HepG2 (cell line): ENCODE data around the gene MLNR. TPM values are rescaled to one million over a fixed set of nuclear protein-coding genes. Genes with fewer than 3 reads are reported as not detected.
A peak's percentile ranks its signal among the peaks of the same experiment; 100 is the strongest.

Experiments
- AKNA ChIP-seq: sonication (generic); formaldehyde crosslinking; IDR thresholded peaks from 2 replicates; pipeline ENCODE4 v1.4.0; 2020; ENCODE audit warnings: missing genetic modification reagents, borderline replicate concordance
- FOXP4 ChIP-seq: sonication (generic); formaldehyde crosslinking; IDR thresholded peaks from 2 replicates; pipeline ENCODE4 v1.4.0; 2020; ENCODE audit warnings: missing genetic modification reagents
- GABPA ChIP-seq, 2 experiments: IDR thresholded peaks; 2 replicates each; pipeline ENCODE4 v1.6.1; 2011 to 2016; ENCODE audit warnings: low read depth in 2 of 2, low read length in 1 of 2, missing biosample characterization in 1 of 2, missing genetic modification characterization in 1 of 2
- KAT2B ChIP-seq: fragments of 150-350 bp; IDR thresholded peaks from 2 replicates; pipeline ENCODE4 v1.6.1; 2014; ENCODE audit warnings: low read depth, low read length, borderline replicate concordance
- KDM2A ChIP-seq: sonication (generic); formaldehyde crosslinking; IDR thresholded peaks from 2 replicates; pipeline ENCODE4 v1.4.0; 2020; ENCODE audit warnings: low read depth, missing genetic modification reagents, borderline replicate concordance
- MAZ ChIP-seq, 2 experiments: sonication (generic) in 1 of 2; formaldehyde crosslinking in 1 of 2; IDR thresholded peaks; 2 replicates each; pipeline versions ENCODE4 v1.5.0 to v1.6.1; 2012 to 2020; ENCODE audit warnings: low read depth in 2 of 2, mild to moderate bottlenecking in 2 of 2, borderline replicate concordance in 1 of 2, improper control_type of control experiment in 1 of 2, low read length in 1 of 2, missing genetic modification reagents in 1 of 2, moderate library complexity in 1 of 2
- POGZ ChIP-seq: sonication (generic); formaldehyde crosslinking; IDR thresholded peaks from 2 replicates; pipeline ENCODE4 v1.4.0; 2020; ENCODE audit warnings: mild to moderate bottlenecking, missing genetic modification reagents
- PRDM15 ChIP-seq: sonication (generic); formaldehyde crosslinking; IDR thresholded peaks from 2 replicates; pipeline ENCODE4 v1.4.0; 2020; ENCODE audit warnings: missing genetic modification reagents
- RBFOX2 ChIP-seq: fragments of 200-400 bp; formaldehyde crosslinking; IDR thresholded peaks from 2 replicates; pipeline ENCODE4 v1.6.1; 2017; ENCODE audit warnings: low read depth, mild to moderate bottlenecking, low read length
- SP4 ChIP-seq: sonication (generic); formaldehyde crosslinking; IDR thresholded peaks from 2 replicates; pipeline ENCODE4 v1.8.1; 2023; ENCODE audit warnings: mild to moderate bottlenecking, missing genetic modification reagents
- TEAD2 ChIP-seq: sonication (generic); formaldehyde crosslinking; IDR thresholded peaks from 2 replicates; pipeline ENCODE4 v1.9.0; 2021; ENCODE audit warnings: missing genetic modification reagents
- ZBTB37 ChIP-seq: sonication (generic); formaldehyde crosslinking; IDR thresholded peaks from 2 replicates; pipeline ENCODE4 v1.4.0; 2020; ENCODE audit warnings: mild to moderate bottlenecking, missing genetic modification reagents
- ZNF326 ChIP-seq: sonication (generic); formaldehyde crosslinking; IDR thresholded peaks from 2 replicates; pipeline ENCODE4 v1.4.0; 2020; ENCODE audit warnings: missing genetic modification reagents, borderline replicate concordance
- ZNF350 ChIP-seq: sonication (generic); formaldehyde crosslinking; IDR thresholded peaks from 2 replicates; pipeline ENCODE4 v1.4.0; 2020; ENCODE audit warnings: mild to moderate bottlenecking, low read depth, missing genetic modification reagents, borderline replicate concordance
- ZNF788 ChIP-seq: sonication (generic); formaldehyde crosslinking; IDR thresholded peaks from 2 replicates; pipeline ENCODE4 v1.5.0; 2020; ENCODE audit warnings: mild to moderate bottlenecking, missing genetic modification reagents, borderline replicate concordance
- polyA plus RNA-seq, 8 experiments: library from polyadenylated mRNA; depleted of rRNA in 3 of 8; stranded (reverse) in 7 of 8; unstranded in 1 of 8; fragments of >200 nt; fragmentation: Illumina TruSeq in 4 of 8; extraction: Trizol in 4 of 8; gene quantifications; 2 replicates each; pipeline versions ENCODE4 v1.2.1 to v1.2.3, GENCODE V29; 2011 to 2016; ENCODE audit warnings: low read depth in 4 of 8, missing spikeins in 1 of 8, mixed read lengths in 1 of 8; ENCODE audit not compliant: insufficient read depth in 1 of 8
- total RNA-seq, 5 experiments: library from RNA; depleted of rRNA; stranded (reverse); fragments of >200 nt; fragmentation: Illumina TruSeq; extraction: Trizol; gene quantifications; 2 replicates each; pipeline ENCODE4 v1.2.3, GENCODE V29; 2016; ENCODE audit warnings: low read depth in 1 of 5

MLNR gene
- total and polyA plus RNA-seq, 2 of the 13 experiments (the other 11 are each of a cell fraction or from before 2014, with no cell fraction given) = 0.46 TPM; not detected in 1

DNA sequence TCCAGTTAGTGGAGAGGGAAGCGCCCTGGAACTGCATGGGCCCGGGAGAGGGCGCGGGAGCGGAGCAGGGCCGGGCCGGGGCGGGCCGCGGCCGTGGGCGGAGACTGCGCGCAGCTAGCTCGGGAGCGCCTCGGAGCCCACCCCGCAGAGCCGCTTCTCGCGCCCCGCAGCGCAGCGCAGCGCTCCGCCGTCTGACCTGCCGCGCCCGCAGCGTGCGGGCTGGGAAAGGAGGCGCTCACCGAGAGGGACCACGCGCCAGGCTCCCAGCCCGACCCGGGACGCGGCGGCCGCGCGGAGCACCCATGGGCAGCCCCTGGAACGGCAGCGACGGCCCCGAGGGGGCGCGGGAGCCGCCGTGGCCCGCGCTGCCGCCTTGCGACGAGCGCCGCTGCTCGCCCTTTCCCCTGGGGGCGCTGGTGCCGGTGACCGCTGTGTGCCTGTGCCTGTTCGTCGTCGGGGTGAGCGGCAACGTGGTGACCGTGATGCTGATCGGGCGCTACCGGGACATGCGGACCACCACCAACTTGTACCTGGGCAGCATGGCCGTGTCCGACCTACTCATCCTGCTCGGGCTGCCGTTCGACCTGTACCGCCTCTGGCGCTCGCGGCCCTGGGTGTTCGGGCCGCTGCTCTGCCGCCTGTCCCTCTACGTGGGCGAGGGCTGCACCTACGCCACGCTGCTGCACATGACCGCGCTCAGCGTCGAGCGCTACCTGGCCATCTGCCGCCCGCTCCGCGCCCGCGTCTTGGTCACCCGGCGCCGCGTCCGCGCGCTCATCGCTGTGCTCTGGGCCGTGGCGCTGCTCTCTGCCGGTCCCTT, at the start of gene MLNR (continued):
- TF ChIP-seq ZNF350 (CRISPR knock-in tag) = no peak
- TF ChIP-seq RBFOX2 = peak; percentile 76
- no peak; the same call in 1 of the 2 replicates for TF ChIP-seq FOXP4 (CRISPR knock-in tag)
- TF ChIP-seq MAZ (IDR thresholded peaks at IDR 0.05; ENCODE audit: borderline replicate concordance, low read depth, low read length) = no peak
- peak; percentile 93 for TF ChIP-seq MAZ (CRISPR knock-in tag; IDR thresholded peaks at IDR 0.05; ENCODE audit: low read depth)
- TF ChIP-seq GABPA (IDR thresholded peaks at IDR 0.05; ENCODE audit: low read depth, low read length) = no peak
- TF ChIP-seq GABPA (CRISPR knock-in tag; IDR thresholded peaks at IDR 0.05; ENCODE audit: low read depth) = no peak
- TF ChIP-seq ZBTB37 (CRISPR knock-in tag) = no peak
- TF ChIP-seq KDM2A (CRISPR knock-in tag) = no peak
- TF ChIP-seq PRDM15 (CRISPR knock-in tag) = peak; percentile 48; the same call in 1 of the 2 replicates
- peak; percentile 32; the same call in 1 of the 2 replicates for TF ChIP-seq SP4
- peak; percentile 28; the same call in 1 of the 2 replicates for TF ChIP-seq POGZ (CRISPR knock-in tag)
- TF ChIP-seq KAT2B = no peak
- no peak for TF ChIP-seq AKNA
- TF ChIP-seq TEAD2 (CRISPR knock-in tag) = no peak
- peak; percentile 39; the same call in 1 of the 2 replicates for TF ChIP-seq ZNF788 (CRISPR knock-in tag)
- TF ChIP-seq ZNF326 = no peak
